Measurements from ENCODE around the gene ZIC4.
A peak's percentile ranks its signal among the peaks of the same experiment; 100 is the strongest.

Gene ZIC4

DNA sequence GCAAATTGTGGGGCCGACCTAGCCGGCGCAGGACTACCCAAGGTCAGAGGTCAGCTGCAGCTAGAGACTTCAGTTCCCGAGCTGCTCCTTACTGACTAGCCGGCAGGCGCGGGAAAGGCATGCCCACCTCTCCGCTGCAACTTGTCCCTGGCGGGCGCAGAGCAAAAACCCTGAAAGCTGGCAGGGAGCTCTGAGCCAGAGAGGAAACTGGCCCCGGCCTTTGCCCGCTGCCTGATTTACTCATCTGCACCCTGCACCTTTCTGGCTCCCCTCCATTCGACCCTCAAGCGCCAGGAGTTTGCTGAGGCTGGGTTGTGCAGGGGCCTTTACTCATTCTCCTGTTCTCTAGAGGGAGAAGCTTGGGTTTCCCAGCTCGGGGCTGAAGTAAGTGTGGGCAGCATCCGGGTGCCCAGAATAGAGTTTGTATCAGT lies 1.5 kb downstream of the ZIC4 start:
- no peak for DNase-seq

DNA sequence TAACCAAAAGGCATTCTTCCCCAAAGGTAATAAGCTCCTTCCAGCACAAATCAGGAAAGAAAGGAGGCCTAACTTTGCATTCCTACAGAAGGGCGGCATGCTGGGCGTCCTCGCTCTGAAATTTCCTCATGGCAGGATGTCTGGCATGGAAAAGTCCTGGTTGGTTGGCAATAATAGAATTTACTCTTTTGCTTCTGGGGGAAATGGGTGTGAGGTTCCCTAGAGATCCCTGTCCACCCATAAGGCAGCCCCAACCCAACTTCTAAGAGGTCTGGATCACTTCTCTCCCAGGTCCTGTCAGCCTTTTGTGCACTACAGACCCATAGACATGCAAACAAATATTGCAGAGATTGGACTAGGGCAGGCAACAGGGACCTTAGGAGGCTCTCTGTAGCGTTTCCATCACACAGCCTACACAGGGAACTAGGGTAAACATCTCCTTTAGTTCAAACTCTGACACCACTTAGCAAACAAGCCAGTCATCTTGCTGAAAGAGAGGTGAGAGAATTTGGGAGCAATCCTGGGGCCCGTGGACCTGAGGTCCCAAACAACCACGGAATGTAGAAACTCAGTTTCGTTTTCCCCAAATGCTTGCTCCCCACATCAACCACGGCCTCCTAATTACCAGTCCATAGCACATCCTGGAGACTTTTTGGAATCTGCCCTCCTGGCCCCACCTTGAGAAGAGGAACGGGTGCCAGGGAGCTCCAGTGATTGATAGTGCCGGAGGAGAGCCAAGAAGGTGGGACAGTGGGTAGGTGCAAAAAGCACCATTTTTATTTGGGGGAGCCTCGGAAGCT lies 2.1 kb downstream of the ZIC4 start:
- DNase-seq = no peak

DNA sequence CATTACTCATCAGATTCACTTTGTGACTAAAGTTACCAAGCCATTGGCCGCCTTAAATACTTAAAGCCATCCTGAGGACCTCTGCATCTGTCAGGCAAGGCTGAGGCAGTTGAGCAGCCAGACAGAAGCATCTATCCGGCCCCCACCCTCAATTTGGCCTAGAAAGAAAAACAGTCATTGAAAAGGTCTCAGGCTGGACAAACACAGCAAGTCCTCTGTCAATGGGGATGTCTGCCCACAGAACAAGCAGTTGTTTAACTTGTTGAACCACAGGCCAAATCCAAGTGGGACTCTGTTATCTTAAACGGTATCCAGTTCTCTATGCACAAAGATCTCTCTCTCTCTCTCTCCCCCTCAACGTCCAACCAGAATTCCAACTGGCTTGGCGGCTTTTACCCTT lies 2.8 kb downstream of the ZIC4 start:
- no peak for DNase-seq

DNA sequence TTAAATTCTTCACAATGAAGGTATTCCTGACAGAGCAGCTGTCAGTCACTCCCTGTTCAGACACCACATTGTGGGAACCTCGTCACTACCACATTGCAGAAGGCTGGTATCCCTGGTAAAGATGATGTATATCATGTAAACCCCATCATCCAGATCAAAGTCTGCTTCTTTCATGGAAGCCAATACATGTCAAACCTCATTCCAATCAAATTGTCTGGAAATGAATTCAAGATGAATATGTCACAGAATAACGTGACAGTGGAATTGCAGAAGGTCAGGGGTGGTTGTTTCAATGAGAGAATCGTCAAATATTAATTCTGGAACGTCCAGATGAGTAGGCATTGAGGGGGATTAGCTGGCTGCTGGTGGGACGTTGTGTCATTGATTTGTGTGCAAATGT lies 4.2 kb downstream of the ZIC4 start:
- no peak for DNase-seq

DNA sequence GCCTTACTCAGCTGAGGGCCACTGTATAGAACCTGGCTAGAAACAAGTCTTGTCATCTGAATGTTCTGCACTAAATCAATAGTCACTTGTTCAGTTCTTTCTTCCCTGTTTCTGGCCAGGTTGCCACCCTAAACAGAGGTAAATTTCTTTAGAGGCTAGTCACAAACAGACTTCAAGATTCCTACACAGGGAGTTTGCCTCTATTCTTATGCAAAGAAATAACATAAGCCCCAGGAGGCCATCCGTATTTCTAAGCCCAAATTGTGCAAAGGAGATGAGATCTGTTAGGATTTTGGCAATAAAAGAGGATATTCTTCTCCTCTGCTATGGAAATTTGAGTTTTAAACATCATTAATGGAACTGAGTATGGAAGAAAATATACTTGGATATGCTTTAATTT lies 4.9 kb downstream of the ZIC4 start:
- no peak for DNase-seq

DNA sequence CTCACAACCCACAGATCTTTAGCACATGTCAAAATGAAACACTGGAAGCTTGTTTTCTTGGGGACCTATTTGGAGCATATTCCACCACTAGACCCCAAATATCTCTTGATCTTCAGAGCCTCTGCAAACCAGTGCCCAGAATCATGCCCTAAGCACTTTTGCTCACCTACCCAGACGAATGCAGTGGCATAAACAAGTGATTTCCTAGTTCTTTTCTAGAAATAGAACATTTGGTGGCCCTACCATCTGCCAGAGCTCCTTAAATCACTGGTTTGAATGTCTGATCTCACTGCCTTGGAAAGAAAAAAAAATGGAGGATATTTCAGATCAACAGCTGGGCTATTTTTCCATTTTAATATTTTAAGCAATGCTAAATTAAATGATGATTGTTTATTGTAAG lies 5.3 kb downstream of the ZIC4 start:
- no peak for DNase-seq

DNA sequence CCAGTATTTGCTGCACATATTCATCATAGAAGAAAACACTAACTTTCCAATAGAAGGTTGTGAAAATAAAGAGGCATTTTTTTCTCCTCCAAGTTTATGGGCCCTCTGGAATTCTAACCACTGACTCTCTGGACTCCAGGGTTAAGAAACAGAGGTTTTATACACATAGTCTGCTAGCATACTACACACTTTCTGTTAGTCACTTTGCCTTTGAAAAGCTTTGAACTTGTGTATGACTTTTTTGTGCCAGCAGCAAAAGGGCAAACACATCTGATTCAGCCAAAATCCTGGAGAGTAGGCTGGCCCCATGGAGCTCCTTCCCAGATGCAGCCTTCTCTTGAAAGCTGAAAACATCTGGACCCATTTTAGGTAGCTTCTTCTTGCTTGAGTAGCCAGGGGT lies 6.2 kb downstream of the ZIC4 start:
- DNase-seq = no peak

DNA sequence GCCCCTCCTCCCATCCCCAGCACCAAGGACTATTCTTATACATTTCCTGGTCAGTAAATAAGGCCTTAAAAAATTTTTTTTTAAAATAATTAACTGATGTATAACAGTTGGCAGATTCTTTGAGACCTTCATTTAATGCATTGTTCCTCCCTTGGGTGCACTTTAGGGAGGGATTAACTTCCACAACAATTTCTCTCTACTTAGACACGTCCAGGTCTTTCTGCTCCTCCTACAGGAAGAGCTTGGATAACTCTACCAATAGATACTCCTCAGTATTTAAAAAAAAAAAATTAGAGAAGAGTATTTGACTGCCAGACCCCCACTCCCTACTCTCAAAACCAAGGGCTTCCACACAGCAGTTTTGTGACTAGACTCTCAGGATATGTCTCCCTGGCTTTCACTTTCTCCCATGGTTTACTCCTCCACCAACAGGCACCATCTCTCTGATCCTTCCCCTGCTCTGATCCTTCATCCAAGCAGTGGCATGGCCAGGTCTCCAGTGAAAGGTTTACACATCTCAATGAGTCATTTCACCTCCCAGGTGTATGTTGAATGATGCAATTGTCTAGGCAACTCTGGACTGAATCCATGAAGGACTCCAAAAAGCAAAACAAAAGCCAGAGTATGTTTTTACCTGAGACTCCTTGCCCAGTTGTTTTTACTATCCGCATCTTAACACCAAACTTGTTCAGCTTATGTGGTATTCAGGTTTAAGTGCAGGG lies 7.4 kb downstream of the ZIC4 start:
- no peak for DNase-seq

DNA sequence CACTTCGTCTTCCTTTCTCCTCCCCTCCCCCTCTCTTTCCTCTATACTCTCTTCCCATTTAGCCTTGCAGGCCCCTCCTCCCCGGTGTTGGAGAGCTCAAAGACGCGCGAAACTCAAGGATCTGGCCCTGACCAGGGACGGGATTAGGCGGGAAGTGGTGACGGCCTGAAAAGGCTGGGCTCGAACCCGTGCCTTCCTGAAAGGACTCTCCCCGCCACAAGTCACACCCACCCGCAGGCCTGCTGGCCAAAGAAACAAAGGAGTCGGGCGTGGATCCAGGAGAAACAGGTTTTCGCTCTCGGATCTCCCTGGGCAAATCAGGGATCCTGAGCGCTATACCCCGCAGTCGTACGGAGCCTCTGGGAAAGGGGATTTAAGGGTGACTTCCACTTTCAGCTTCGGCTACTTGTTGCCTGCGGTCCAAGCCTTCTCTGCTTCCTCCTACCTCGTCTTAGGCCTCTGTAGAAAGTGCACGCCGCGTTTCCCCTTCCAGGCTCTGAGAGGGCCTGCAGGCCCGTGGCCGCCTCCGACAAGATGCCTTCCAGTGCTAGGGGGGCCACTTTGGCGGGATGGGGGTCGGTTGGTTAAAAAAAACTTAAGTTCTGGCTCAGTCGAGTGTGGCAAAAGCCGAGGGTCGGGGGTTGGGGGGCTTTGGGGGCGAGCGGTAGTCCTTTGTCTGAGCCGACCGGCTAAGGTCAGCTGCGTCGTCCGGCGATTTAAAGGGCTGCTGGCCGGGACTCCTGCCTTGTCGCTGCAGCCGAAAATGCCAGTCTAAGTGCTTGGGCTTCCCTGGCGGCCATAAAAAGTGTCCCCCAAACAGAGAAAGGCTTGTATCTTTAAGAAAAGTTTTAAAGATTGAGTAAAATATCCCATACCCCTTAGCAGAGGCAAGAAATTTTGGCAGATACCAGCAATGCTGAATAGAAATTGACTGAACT lies 8.2 kb downstream of the ZIC4 start:
- DNase-seq = no peak

DNA sequence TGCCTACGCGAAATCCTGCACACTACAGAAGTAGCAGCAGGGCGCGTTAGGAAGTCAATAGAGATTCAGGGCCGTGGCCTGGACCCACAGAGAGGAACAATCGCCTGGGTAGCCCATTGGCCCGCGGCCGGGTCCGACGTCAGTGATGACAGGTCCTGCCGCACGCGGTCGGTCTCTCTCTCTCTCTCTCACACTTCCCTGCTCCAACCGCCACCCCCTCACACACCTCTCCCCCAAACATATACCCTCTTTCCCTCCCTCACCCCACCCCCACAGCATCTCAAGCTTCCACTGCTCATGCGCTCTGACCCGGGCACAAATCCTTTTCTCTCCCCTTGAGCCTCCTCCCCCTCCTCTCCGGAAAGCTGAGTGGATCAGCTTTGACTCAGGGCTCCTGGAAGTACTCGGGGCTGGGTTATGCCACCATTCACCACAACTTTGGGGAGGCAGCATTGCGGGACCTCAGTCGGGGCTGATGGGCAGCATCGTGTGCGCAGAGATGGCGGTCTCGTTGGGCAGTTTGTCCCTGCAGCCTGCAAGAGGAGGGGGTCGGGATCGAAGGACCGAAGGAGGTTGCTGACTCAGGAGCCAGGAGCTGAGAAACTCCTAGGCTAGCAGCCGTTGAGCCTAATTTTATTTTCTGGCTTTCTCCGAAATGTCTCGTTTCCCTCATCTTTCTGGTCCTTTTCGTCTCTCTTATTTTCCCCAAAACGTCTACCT lies 9.0 kb downstream of the ZIC4 start:
- no peak for DNase-seq

DNA sequence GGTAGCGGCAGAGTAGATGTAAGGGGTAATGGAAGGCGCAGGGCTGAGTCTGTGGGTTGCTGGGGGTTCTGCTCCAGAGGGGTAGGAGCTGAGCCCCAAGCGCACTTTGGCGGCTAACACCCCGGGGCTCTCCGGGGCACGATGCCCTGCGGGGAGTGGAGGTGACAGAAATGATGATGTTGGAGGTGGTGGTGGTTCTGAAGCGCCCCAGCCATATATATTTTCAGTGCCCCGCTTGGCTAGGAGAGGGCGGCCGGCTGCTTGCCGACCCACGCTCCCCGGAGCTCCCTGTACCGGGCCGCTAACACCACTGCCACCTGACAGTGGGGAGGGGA lies 9.7 kb downstream of the ZIC4 start:
- DNase-seq = no peak

DNA sequence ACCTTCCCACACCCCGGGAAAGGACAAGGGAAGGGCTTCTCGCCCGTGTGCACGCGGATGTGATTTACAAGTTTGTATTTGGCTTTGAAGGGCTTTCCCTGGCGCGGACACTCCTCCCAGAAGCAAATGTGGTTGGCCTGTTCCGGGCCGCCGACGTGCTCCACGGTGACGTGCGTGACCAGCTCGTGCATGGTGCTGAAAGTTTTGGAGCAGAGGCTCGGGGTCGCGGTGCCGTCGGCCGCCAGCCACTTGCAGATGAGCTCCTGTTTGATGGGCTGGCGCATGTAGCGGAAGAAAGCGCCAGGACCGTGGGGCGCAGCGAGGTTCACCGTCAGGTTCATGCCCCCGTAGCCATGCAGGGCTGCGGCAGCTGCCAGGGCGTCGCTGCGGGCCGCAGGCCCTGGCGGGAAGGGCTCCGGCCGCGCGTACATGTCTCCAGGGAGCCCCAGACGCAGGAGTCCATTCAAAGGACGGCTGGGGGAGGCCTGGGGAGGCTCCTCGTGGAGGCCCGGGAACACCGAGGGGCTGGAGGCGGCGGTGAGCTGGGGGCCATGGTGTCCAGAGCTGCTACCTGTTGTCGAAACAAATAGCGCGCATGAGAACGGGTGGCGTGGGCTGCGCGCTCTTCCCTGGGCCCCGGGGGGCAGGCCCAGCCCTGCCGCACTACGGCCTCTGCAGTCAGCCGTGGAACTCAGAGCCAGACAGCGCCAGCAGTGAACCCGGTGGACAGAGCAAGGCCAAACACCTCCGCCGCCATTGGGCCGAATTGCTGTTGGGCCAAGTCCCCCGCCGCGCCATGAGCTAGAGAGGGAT lies 10.2 kb downstream of the ZIC4 start:
- no peak for DNase-seq

DNA sequence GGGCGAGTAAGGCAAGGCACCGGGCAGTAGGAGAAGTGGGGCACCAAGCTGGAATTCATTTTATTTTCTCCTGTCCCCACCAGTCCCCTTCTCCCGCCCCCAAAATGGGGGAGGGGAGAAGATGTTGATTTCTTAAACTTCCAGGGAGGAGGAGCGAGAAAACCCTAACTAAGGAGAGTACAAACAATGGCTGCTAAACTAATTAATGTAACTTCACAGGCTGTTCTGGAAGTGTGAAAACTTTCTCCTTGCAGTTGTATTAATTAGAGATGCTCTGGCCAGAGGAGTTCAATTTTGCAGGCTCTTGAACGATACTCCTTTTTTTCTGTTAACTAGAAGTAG lies 11.5 kb downstream of the ZIC4 start:
- DNase-seq = no peak

DNA sequence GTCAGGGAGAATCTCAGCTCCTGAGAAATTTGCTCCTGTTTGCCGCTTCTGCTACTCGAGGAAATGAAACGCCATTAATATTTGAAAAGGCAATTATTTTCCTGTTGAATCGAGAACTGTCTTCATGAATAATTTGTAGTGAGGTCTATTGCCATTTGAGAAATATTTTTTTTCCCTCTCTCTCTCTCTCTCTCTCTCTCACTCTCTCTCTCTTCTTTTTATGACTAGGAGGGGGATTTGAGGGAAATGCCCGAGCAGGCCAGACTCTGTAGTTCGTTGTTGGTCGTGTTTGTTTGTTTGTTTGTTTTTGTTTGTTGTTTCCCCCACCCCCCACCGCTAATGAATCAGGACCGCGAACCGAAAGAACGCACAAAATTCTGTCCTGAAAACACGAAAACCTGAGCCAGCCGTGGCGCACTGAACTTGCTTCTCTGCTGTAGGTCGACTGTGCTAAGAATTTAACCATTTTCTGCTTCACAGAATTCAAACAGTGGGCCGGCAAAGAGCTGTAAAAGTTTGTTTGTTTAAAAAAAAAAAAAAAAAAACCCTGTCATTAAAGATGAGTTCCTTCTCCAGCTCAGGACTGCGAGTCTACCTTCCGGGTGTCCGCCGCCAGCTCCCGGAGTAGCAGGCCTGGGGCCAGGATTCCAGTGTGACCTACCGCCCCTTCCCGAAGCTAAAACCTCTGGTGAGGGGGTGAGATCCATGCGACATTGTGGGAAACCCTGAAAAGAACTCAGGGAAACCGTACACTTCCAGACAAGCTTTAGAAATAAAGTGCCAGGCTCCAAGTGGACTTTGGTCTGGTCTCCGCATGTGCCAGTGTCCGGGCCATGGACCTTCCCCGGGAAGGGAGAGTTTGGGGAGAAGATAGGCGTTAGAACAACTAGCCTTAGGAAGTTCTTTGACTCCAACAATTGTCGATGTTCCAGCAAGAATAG lies 12.1 kb downstream of the ZIC4 start:
- peak; percentile 14 for DNase-seq

DNA sequence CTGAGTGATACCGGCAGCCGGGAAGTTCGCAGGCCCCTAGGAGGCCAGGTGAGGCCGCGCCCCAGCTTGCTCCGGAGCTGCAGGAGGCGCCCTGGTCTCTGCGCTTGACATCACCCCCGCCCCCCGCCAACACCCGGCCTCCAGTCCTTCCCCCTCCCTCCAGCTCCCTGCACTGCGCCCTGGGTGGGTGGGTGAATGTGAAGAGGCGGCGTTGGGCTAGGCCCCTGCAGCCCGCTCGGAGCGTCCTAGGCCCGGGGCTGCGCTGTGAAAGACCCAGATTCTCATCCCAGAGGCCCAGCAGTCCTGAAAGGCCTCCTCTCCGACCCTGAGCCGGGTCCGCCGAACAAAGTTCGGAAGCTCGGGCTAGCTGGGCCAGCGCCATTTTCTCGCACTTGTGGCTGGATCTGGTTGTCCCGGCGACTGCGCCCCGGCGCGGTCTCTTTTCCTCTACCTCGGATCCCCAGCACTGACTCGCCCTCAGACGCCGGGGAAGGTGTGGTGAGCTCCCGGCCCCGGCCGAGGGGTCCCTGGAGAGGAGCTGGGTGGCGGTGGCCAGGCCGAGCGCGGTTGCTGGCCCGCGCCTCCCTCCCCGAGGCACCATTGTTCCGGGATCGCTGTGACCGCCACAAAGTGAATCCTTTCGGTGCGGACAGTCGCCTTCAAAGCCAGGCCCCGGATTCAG lies 12.9 kb downstream of the ZIC4 start:
- DNase-seq = peak; percentile 81

DNA sequence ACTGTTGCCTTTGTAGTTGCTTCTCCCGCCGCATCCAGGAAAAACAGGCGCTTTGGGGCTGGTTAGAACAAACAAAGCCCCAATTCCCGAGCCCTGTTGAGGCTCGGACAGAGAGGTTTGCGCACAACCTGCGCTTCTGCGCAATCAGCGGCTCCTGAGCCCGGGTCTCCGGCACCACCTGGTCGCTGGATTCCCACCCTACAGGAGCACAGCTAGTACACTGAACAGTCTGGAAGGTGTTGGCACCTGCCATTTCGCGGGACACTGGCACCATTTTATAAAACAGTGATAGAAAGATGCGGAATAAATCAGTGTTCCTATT lies 13.8 kb downstream of the ZIC4 start:
- DNase-seq = peak; percentile 80

DNA sequence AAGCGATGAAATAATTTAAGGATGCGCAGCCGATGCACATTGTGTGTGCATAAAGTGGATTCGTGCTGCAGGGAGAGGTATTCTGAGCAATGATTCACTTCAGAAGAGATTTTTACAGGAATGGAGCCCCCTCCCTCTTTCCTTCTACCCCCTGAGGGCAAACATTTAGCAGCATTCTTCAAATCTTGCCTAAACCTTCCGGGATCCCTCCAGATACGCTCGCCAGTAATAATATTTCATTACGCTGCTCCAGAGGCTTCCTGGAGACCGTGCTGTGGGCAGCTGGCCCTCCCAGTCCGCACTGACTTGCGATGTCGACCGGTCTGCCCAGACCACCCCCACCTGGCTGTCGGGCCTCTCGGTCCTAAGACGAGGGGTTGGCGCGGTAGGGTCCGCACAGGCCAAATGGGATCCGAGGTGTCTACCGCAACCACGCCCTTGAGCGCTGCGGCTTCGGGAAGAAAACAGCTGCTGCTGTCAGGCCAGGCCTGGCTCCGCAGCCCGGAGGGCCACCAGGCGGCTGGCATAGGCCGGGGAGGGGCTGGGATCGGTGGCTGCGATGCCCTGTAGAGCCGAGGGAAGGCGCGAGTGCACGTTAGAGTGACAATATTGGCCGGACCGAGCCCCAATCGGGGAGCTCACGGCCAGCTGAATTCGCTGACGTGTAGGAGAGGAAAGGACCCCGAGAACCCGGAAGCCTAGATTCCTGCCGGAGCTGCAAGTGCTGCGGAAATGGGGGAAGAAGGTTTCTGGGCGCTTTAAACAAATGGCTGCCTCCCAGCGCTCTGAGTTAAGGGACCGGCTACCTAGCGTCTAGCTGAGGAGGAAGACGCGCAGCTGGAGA lies 14.3 kb downstream of the ZIC4 start:
- peak; percentile 94 for DNase-seq

DNA sequence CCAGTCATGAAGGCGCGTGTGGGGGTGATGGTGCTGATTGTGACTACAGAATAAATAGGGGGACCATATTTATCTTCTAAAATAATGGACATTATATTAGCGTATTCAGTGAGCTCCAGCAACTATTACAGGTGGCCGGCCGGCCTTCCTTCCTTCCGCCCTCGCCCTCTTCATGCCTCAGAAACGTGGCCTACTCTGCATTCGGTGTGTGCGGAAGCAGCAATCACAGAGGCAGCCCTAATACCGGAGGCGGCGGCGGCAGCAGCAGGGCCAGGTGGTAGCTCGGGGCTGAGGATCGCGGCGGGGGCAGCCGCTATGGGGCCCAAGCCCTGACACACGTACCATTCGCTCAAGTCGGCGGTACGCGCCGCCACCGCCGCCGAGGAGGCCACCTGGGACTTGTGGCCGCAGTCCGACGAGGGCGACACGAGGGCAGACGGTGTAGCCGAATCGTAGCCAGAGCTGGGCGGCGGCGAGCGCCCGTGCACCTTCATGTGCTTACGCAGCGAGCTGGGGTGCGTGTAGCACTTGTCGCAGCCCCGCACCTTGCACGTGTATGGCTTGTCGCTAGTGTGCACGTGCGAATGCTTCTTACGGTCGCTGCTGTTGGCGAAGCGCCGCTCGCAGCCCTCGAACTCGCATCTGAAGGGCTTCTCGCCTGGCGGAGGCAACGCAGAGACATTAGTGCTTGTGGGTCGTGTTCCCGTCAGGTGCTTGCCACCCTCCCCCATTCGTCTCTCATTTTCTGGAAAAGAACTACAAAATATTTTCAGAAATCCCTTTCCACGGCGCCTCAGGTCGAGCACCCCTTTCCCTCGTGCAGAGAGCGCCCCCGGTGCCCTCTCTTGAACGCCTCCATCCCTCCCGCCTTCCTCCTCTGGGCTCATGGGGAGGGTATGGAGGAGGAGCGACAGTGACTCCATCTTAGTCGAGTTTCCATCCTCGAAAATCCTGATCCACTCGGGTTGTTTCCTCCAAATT lies 15.5 kb downstream of the ZIC4 start:
- no peak for DNase-seq

Measured in NCI-H510A treated with DMSO at 0.1 percent for 48 hours (cell line).